GM19395 (cell line): Measurements from ENCODE around the gene BYSL.
"Not testable (repeated sequence)": the region's sequence is repeated elsewhere in the genome, so short reads cannot be mapped to it uniquely, and the experiment has no call there.

Source experiments
- ATAC-seq: cut with Tn5 transposase; IDR thresholded peaks from one replicate; pipeline ENCODE4 v1.9.1; 2021; ENCODE audit warnings: mild to moderate bottlenecking, moderate library complexity; ENCODE audit not compliant: unreplicated experiment

The BYSL gene

DNA sequence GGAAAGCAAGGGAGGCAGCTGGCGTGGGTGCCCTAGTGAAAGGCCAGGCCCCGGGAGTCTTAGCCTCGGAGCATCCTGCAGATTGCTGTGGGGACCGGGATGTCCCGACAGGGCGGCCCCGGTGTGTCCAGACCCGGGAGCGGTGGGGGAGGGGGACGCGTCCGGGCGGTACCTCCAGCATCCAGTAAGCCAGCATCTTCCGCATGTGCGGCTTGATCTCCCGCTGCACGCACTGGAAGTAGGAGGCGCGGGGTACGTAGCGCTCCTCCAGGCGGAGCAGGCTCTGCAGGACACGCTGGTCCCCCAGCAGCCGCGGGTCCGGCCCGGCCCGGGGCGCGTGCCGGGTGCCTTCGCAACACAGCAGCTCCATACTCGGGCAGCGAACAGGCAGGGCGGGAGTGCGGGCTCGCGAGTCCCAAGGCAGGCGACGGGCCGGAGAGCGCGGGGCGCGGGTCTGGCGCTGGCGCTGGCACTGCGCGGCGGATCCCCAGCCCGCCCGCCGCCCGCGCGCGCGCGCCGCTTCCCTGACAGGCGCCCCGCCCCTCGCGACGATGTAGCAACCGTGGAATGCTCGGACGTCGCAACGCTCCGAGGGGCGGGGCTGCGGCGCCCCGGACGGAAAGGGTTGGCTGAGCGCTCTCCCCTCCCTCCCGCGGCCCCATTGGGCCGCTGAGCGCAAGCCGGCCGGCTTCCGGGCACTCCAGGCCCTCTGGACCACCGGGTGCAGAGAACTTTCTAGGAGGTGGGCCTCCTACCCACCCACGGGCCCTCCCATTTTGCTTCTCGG lies 20.2 kb downstream of the BYSL start, which contains the start of gene CCND3:
CCND3 (minus strand) TSS at position 529 of the 787 bp plus-strand sequence; CDS start at position 370, 159 bp downstream.
- ATAC-seq, result peak; percentile 80

DNA sequence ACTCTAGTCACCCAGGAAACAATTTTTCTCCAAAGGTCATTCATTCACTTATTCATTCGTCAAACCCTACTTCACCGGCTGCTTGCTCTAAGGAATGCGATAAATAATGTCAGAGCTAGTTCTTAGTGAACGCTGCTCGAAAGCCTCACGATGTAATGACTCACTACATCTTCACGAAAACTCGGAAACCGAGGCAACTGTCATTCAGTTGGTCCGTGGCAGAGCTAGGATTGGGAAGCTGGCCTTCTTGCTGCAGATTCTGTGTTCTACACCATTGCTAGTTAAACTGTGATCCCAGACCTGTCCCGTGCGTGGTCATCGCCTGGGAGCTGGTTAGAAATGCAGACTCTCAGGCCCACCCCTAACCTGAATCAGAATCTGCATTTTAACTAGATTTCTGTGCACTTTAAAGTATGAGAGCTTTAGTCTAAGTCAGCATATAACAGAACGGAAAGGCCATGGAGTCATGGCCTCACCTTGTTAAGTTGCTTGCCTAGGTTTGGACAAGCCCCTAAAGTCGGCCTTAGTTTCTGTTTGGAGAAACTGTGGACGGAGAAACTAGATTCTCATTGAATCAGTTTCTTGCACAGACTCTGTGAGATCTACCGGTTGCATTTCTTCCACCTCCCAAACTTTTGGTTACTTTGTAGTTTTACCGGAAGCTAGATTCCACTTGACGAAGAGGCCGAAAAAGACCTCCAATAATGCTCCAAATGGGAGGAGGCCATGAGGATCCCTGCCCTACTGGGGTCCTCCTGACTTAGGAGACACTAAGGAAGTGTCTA lies 21.0 kb downstream of the BYSL start:
- ATAC-seq, result peak; percentile 29

DNA sequence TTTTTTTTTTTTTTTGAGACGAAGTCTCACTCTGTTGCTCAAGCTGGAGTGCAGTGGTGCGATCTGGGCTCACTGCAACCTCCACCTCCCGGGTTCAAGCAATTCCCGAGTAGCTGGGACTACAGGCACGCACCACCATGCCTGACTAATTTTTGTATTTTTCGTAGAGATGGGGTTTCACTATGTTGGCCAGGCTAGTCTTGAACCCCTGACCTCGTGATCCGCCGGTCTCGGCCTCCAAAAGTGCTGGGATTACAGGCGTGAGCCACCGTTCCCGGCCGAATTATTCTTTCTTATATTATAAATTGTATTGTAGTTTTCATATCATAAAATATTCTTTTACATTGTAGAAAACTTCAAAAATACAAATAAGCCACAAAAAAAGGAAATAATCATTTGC lies 21.6 kb downstream of the BYSL start:
- not testable (repeated sequence) for ATAC-seq

DNA sequence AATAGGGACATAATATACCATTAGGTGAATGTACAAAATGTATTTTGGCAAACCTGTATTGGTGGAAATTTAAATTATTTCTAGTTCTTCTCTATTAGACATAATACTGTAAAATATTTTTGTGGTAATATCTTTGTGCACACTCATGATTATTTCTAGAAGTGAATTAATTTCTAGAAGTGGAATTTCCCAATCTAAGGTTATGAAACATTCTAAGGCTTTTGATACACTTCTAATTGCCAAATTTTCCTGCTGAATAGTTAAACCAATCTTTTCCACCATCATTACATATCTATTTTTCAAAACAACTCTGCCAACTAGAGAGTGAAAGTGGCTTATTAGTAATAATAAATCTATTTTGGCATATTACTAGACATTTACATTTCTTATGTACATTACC lies 22.2 kb downstream of the BYSL start:
- no peak for ATAC-seq

DNA sequence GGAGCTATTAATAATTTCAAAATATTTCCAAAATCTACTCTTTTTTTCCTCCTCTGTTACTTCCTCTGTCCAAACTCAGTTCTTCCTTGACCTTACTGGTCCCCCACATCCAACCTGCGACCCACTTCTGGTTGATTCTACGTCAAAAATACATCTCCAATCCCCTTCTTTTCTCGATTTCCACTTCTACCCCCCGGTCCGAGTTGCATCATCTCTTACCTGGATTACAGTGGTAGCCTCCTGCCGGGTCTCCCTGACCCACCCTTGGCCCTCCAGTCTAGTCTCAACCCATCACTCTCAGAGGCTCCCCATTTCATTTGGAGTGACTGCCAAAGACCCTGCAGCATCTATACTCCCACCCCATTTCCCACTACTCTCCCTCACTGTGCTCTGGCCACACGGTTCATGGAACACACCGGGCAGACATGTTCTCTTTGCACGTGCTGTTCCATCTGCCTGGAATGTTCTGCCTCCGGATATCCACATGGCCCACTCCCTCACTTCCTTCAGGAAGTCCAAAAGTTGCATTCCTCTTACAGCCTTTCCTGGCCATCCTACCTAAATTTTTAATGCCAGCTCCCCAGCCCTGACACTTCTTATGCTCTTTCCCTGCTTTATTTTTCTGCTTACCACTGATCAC lies 26.4 kb downstream of the BYSL start:
- ATAC-seq, result no peak

DNA sequence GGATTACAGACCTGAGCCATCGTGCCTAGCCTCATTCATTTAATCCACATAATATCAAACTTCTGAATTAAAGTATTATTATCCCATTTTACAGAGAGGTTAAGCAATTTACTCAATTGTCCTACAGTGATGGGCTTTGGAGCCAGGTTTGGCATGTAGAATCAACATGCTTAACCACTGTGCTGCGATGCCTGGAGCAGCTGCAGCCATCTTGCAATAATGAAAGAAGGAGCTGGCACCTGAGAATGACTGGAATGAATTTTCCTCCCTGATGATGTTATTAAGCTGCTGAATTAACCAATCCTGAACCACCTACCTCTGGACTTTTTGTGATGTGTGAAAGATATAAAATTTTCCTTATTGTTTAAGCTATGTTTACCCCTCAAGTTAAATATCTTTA lies 33.4 kb downstream of the BYSL start:
- no peak for ATAC-seq

DNA sequence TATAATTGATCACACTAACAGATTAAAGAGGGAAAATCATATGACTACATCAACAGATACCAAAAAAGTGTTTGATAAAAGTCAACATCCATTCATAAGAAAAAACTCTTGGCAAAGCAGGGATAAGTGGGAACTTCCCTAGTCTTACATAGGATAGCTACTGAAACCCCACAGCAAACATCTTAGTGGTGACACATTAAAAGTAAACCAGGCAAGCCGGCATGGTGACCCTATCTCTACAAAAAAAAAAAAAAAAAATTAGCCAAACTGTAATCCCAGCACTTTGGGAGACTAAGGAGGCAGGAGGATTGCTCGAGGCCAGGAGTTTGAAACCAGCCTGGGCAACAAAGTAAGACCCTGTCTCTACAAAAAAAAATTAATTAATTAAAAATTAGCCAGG lies 34.1 kb downstream of the BYSL start:
- ATAC-seq, result no peak

DNA sequence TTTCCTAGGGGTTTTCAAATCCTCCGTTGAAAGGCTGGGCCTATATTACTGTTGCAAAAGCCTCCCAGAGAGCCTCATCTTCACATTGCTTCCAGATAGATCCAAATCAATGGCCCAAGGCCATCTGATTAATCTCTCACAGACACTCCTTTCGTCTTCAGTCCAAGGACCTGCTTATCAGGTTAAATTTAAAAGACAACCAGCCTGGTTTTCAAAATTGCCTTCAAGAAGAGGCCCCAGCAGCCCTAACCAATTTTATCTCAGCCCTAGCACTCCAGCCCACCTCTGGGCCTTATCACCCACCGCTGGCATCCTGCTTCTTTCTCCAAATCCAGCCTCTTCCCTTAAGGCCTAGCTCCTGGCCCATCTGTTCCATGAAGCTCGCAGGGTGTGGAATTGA lies 35.8 kb downstream of the BYSL start:
- no peak for ATAC-seq

DNA sequence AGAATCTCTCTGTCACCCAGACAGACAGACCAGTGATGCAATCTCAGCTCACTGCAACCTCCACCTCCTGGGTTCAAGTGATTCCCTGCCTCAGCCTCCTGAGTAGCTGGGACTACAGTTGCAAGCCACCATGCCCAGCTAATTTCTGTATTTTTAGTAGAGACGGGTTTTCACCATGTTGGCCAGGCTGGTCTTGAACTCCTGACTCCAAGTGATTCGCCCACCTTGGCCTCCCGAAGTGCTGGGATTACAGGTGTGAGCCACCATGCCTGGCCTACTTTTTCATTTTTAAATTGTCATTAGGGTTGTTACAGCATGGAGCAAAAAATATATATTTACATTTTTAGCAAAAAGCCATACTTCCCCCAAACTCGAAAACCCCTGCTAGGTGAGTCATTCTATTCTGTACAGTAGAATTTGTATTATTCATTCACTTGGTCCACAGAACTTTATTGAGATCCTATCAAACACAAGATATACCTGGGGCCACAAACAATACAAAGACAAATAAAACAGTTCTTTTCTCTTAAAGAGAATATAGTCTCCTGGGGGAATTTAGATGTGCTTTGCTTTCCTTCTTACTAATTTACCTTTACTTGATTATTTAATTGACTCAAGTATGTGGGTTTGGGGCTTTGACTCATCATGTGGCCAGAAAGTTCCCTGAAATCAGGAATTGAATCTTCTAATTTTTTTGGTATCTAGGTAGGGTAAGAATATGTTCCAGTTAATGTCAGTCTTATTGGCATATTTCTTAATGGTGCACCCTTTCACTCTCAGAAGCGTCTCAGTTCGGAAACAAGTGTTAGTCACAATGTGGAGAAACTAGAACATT lies 36.9 kb downstream of the BYSL start:
- ATAC-seq, result no peak

DNA sequence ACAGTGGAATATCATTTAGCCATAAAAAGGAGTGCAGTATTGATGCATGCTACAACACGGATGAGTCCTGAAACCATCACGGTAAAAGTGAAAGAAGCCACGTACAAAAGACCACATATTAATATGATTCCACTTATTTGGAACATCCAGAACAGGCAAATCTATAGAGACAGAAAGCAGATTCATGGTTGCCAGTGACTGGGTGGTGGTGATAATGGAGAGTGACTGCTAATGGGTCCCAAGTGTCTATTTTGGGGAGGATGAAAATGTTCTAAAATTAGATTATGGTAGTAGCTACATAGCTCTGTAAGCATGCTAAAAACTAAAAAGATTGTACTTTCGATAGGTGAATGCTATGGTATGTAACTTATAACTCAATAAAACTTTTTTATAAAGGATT lies 38.7 kb downstream of the BYSL start:
- no peak for ATAC-seq

DNA sequence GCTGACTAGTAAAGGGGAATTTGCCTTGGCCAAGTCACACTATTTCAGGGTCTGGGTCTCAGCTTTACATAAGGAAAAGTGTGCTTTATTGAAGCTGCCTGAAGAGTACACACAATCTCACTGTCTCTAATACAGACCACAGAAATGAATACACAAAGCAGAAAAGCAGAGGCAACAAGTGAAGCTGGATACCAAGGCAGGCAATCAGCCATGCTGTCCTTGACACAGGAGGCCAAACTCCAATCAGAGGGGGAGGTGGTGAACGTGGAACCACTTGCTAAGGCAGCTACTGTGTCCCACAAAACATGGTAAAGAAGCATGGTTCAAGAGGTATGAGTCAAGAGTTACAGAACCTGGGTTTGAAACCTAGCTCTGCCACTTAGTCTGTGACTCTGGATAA lies 42.1 kb downstream of the BYSL start:
- no peak for ATAC-seq

DNA sequence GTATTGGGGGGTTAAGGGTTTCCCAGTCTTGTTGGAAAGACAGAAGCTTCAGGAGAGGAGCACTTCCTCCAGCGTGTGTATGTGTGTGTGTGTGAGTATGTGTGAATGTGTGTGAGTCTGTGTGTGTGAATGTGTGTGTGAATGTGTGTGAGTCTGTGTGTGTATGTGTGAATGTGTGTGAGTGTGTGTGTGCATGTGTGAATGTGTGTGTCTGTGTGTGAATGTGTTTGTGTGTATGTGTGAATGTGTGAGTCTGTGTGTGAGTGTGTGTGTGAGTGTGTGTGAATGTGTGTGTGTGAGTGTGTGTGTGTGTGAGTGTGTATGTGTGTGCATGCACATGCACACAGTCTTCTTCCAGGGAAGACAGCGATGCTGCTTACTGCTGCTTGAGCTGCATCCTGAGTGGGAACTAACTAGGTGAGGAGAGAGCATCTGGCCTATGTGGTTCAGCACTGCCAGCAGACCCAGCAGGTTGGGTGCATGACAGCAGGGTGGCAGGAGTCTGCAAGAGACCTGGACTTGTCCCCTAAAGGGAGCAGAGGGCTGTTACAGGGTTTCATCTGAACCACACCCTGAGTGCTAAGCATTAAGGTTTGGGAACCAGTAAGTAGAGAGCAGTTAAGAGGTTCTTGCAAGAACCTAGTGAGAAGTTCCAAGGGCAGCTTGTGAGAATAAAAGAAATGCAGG lies 43.0 kb downstream of the BYSL start:
- ATAC-seq, result no peak

DNA sequence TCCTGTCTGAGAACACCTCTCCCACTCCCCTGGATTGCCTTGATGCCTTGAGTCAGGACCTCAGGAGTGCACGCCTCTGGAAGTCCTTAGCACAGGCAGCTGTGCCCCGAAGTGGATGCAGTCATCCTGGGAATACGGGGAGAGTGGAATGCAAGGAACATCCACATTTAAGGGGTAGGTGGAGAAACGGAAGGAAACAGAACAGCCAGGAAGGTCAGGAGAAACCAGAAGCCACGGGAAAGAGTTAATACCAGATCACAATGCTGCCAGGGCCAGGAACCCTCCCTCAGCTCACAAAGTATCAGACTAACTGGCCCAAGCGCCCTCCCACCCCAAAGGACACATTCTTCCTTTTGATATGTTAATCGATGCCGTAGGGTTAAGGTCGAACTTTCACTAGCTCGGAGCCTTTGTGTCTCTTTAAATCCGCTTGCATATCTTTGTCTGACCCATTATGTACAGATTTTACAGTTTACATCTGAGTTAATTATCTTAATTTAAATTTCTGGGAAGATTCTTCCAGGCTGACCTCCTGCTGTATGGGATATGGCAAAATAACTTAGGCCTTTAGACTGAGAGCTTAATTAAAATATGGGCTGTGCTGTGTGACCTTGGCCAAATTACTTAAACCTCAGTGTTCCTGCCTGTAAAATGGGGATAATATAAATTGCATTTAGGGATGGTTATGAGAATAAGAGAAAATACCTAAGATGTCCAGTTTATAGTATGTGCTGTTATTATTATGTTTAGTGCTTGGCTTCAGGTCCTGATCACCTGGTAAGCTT lies 44.3 kb downstream of the BYSL start:
- ATAC-seq, result no peak

DNA sequence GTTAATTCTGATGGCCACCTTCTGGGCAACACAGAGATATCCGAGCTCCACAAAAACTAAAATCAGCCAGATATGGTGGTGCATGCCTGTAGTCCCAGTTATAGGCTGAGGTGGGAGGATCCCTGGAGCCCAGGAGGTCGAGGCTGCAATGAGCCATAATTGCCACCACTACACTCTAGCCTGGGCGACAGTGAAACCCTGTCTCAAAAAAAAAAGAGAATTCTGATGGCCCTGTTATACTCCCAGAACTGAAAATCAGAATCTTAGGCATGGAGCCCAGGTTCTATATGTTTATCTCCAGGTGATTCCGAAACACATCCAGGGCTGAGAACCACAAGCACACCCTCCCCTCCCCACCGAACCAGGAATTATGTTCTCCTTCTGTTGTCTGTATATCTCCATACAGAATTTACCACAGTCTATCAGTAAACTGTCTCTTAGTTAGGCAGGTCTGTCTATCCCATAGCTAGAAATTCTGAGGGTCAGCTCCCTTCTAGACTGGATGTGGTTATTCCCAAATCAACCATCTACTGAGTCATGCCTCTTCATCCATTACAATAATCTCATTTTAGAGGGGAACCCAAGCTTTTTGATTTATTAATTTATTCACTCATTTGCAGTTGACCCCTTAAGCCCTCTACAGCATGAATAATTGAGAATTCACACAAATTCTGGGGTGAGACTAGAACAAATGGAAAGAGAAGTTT lies 45.1 kb downstream of the BYSL start:
- no peak for ATAC-seq

DNA sequence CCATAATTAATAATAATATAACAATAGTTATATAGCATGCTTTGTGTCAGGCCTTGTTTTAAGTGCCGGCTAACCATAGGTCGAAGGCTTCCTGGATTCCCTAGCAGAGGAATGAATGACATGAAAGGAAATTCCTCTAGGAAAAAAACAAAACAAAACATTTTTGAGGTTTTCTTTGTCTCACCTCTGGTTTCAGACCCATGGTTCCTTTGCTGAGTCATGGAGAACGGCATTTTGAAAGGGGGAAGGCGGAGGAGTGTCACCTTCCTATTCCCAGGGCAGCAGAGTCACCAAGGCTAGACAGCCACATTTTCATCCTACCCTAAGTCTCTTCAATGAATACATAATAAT lies 45.6 kb downstream of the BYSL start:
- ATAC-seq, result no peak

DNA sequence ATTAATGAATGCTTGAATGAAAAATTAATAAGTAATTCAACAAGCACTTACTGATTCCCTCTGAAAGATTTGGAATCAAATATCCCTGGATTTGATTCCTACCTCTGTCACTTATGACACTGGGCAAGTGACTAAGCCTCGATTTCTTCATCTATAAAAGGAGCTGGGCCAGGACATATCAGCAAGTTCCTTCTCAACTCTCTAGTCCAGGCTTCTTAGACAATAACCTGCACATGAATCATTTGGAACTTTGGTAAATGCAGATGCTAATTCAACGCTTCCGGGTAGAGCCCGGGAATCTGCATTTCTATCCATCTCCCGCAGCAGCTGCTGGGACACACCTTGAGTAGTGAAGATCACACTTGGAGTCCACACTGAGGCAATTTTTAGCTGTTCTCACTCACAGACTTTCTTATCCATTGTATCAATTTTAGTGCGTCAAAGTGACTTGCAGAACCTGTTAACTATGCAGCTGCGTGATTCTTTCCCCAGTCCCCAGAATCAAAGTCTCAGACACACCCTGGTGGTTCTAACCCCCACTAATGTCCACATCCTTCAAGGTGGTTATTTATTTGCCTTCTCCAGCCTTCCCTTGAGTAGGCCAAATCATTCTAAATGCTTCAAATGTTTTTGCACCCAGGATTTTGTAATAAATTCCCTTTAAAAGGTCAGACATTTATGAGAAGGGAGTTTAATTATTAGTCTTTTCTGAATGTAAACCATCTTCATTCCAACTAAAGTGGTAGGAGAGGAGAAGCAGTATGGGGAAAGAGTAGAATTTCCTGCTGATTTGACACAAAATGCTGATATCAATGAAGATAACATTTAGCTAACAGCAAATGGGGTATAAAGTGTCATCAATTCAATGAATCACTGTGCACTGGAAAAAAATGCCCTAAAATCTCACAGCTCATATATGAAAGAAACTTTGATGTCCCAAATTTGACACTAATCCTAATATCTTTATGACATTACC lies 46.3 kb downstream of the BYSL start:
- ATAC-seq, result no peak

DNA sequence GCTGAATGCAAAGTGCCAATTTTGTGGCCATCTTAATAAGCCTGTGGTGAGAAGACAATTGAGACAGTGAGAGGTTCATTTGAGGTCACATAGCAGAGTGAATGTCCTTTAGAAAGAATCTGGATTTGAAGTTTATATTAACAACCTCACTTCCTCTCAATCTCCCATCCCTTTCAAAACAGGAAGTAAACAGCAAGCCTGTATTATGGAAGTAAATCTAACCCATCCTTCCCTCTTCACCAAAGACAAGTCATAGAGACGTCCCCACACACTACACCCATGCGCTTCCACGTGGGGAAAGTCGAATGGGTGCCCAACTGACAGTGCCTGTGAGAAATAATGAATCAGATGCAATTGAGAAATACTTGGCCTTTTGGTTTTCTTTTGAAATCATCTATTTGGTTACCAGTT lies 49.1 kb downstream of the BYSL start:
- ATAC-seq, result no peak

DNA sequence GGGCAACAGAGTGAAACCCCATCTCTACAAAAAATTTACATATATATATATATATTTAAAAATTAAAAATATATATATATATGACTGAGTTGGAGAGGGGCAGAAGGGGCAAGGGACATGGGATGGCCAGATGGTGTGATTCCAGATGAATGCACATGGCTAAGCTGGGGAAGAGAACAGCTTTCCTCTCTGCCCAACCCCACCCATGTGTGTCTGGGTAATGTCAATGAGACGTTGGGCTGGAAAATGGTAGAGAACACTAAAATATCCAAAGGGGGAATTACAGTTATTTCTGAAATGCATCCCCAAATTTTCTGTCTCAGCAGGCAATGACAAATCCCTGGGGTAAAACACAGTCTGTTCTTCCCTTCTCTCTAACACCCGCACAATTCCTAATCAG lies 51.5 kb downstream of the BYSL start:
- ATAC-seq, result no peak
